NB4 (cell line): ENCODE measurements around the gene RFXANK.
"Not testable (repeated sequence)": the region's sequence is repeated elsewhere in the genome, so short reads cannot be mapped to it uniquely, and the experiment has no call there.

Experiments
- DNase-seq: peaks from one replicate; pipeline ENCODE4 v3.0.0; 2010; ENCODE audit warnings: low read depth
- H3K4me3 ChIP-seq: one replicate; pipeline ENCODE4 v1.5.1; 2011; ENCODE audit warnings: mild to moderate bottlenecking, low read depth, low read length, moderate library complexity
- MYC ChIP-seq: IDR thresholded peaks from 2 replicates; pipeline ENCODE4 v1.6.1; 2011; ENCODE audit warnings: low read depth, low read length
- POLR2A ChIP-seq: IDR thresholded peaks from 2 replicates; pipeline ENCODE4 v1.6.1; 2011; ENCODE audit warnings: mild to moderate bottlenecking; ENCODE audit not compliant: insufficient read length; ENCODE audit errors: extremely low read depth
- TF ChIP-seq, protein P1 (sequence below): IDR thresholded peaks from one replicate; pipeline ENCODE4 v1.5.1; 2012; ENCODE audit warnings: low read depth, low read length
- TF ChIP-seq, protein P2 (sequence below): IDR thresholded peaks from 2 replicates; pipeline ENCODE4 v1.6.1; 2011; ENCODE audit warnings: low read depth, low read length

The RFXANK gene

DNA sequence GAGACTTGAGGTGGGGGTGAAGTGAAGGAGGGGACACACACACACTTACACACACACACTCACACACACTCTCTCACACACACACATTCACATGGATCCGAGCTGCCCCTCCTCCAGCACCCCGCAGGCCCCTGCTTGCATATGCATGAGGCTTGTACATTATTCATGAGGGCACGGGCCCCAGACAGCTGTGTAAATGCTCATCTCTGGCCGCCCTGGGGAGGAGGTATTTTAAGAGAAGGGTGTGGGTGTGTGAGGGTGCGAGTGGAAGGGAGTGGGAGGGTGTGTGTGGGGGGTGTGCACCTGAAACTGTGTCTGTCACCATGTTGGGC is 22.1 kb downstream of the RFXANK start:
- TF ChIP-seq, protein P1, sequence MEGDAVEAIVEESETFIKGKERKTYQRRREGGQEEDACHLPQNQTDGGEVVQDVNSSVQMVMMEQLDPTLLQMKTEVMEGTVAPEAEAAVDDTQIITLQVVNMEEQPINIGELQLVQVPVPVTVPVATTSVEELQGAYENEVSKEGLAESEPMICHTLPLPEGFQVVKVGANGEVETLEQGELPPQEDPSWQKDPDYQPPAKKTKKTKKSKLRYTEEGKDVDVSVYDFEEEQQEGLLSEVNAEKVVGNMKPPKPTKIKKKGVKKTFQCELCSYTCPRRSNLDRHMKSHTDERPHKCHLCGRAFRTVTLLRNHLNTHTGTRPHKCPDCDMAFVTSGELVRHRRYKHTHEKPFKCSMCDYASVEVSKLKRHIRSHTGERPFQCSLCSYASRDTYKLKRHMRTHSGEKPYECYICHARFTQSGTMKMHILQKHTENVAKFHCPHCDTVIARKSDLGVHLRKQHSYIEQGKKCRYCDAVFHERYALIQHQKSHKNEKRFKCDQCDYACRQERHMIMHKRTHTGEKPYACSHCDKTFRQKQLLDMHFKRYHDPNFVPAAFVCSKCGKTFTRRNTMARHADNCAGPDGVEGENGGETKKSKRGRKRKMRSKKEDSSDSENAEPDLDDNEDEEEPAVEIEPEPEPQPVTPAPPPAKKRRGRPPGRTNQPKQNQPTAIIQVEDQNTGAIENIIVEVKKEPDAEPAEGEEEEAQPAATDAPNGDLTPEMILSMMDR: no peak
- TF ChIP-seq POLR2A (no peak), MYC (no peak)
- TF ChIP-seq, protein P2, sequence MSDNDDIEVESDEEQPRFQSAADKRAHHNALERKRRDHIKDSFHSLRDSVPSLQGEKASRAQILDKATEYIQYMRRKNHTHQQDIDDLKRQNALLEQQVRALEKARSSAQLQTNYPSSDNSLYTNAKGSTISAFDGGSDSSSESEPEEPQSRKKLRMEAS: no peak
- no peak overlapping the region for H3K4me3 ChIP-seq
- peak; percentile 18 for DNase-seq

DNA sequence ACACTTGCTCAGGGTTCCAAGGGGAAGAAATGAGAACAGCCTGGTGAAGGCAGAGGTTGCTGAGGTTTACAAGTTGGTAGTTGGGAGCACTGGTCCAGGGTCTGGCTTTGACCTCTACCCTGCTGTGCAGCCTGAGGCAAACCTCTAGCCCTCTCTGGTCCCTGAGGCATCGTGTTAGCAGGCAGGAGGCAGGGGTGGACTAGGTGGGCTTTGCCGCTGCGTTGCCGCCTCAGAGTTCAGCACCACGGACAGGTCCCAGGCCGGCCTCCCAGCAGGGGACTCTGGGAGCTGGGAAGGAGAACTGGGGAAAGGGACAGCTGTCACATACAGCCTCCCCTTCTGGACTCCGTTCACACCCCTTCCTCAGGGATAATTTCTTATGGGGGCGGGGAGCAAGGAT is 22.8 kb downstream of the RFXANK start:
- no peak overlapping the region for H3K4me3 ChIP-seq
- TF ChIP-seq MYC (no peak), POLR2A (no peak)
- TF ChIP-seq, protein P2: no peak
- TF ChIP-seq, protein P1: no peak
- peak; percentile 59 for DNase-seq

DNA sequence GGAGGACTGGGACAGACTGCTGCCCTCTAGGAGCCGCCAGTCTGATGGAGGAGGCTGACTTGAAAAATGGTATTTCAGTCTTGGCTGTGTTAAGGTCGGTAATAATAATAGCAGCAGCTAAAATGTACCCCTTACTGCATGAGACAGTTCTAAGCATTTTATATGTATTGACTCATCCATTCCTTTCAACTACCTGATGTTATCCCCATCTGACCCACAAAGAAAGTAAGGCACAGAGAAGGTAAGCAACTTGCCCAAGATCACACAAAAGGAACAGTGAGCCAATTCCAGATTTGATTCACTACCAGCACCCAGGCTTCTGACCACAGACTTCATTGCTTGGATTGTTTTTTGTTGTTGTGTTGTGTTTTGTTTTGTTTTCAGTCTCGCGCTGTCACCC is 23.7 kb downstream of the RFXANK start:
- no peak for DNase-seq
- TF ChIP-seq POLR2A (no peak), MYC (no peak)
- TF ChIP-seq, protein P2: no peak
- TF ChIP-seq, protein P1: no peak
- H3K4me3 ChIP-seq: no peak overlapping the region

DNA sequence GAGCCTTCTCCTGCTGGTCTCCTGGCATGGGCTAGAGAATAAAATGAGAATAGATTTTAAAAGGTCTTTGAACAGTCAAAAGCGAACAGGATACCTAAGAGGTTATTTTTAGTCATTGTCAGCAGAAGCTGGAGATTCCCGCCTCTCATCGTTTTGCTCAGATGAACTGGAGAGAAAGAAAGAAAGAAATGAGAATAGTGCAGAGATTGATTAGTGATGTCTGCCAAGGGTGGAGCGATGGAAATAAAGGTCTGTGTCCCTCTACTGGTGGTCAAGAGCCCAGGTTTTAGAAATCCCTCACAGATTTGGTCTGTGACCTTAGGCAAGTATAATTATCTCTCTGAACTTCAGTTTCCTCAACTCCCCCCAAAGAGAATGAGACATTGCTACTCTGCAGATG is 25.0 kb downstream of the RFXANK start:
- DNase-seq: peak; percentile 49
- TF ChIP-seq MYC: no peak
- TF ChIP-seq, protein P2: no peak
- TF ChIP-seq POLR2A: no peak
- TF ChIP-seq, protein P1: no peak

DNA sequence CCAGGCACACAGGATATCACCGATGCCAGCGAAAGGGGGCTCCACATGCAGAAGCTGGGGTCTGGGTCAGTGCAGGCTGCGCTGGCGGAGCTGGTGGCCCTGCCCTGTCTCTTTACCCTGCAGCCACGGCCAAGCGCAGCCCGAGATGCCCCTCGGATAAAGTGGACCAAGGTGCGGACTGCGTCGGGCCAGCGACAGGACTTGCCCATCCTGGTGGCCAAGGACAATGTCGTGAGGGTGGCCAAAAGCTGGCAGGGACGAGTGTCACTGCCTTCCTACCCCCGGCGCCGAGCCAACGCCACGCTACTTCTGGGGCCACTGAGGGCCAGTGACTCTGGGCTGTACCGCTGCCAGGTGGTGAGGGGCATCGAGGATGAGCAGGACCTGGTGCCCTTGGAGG is 26.9 kb downstream of the RFXANK start:
- TF ChIP-seq POLR2A (no peak), MYC (no peak)
- TF ChIP-seq, protein P1: no peak
- TF ChIP-seq, protein P2: no peak
- no peak overlapping the region for H3K4me3 ChIP-seq
- no peak for DNase-seq

More for the DNA sequence above, 25.0 kb downstream of the RFXANK start:
- H3K4me3 ChIP-seq: no peak overlapping the region

DNA sequence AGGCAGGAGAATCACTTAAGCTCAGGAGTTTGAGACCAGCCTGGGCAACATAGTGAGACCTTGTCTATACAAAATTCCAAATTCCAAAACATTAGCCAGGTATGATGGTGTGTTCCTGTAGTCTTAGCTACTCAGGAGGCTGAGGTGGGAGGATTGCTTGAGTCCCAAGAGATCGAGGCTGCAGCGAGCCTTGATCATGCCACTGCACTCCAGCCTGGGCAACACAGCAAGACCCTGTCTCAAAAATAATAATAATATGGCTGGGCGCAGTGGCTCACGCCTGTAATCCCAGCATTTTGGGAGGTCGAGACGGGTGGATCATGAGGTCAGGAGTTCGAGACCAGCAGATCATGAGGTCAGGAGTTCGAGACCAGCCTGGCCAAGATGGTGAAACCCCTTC is 28.9 kb downstream of the RFXANK start:
- H3K4me3 ChIP-seq, DNase-seq: not testable (repeated sequence)
